Natural killer cell (primary cell): ENCODE measurements around the gene NOS1. TPM values are rescaled to one million over a fixed set of nuclear protein-coding genes. Genes with fewer than 3 reads are reported as not detected.

Experiments used
- ATAC-seq, 3 donors: fragments of 150-1000 bp in 2 of 3; fragments of 200-7000 bp in 1 of 3; cut with Tn5 transposase; 1 replicate in 1 of 3; 2 replicates in 2 of 3; pipeline ENCODE4 v1.10.0; 2021; ENCODE audit warnings: mild to moderate bottlenecking in 2 of 3, moderate library complexity in 2 of 3
- DNase-seq, 2 donors: peaks; one replicate each; pipeline versions ENCODE4 v3.0.0 to v3.0.0-alpha.2; 2013 to 2021; ENCODE audit warnings: mixed read lengths in 1 of 2
- H3K27ac ChIP-seq: one replicate; pipeline ENCODE4 v1.5.1; 2013; ENCODE audit warnings: mild to moderate bottlenecking, low read length
- H3K27me3 ChIP-seq: one replicate; pipeline ENCODE4 v1.6.1; 2013; ENCODE audit warnings: low read length; ENCODE audit not compliant: control insufficient read depth, insufficient read depth
- H3K36me3 ChIP-seq: one replicate; pipeline ENCODE4 v1.6.1; 2013; ENCODE audit warnings: low read length; ENCODE audit not compliant: control insufficient read depth, insufficient read depth
- H3K4me1 ChIP-seq: one replicate; pipeline ENCODE4 v1.6.1; 2013; ENCODE audit warnings: low read length; ENCODE audit not compliant: control insufficient read depth, insufficient read depth
- H3K4me3 ChIP-seq: one replicate; pipeline ENCODE4 v1.5.1; 2013; ENCODE audit warnings: low read length
- H3K9me3 ChIP-seq: one replicate; pipeline ENCODE4 v1.6.1; 2013; ENCODE audit warnings: low read length; ENCODE audit not compliant: control insufficient read depth, insufficient read depth
- H3K27ac Mint-ChIP-seq, 2 donors: one replicate each; pipeline ENCODE4 v1.8.0; 2022; ENCODE audit warnings: mild to moderate bottlenecking in 2 of 2, mixed read lengths in 2 of 2, moderate library complexity in 1 of 2
- H3K27me3 Mint-ChIP-seq, 2 donors: one replicate each; pipeline ENCODE4 v1.8.0; 2022; ENCODE audit warnings: low read depth in 2 of 2, mixed read lengths in 2 of 2
- H3K36me3 Mint-ChIP-seq: one replicate; pipeline ENCODE4 v1.8.0; 2022; ENCODE audit warnings: mixed read lengths
- H3K4me1 Mint-ChIP-seq, 2 donors: one replicate each; pipeline ENCODE4 v1.8.0; 2022; ENCODE audit warnings: mixed read lengths in 2 of 2
- H3K4me3 Mint-ChIP-seq: one replicate; pipeline ENCODE4 v1.8.0; 2022; ENCODE audit warnings: mild to moderate bottlenecking, moderate library complexity, mixed read lengths
- H3K9me3 Mint-ChIP-seq, 2 donors: one replicate each; pipeline ENCODE4 v1.8.0; 2022; ENCODE audit warnings: mixed read lengths in 2 of 2
- WGBS: methylation state at CpG from one replicate; pipeline ENCODE4 v1.1.7; 2013; ENCODE audit warnings: missing lambda C conversion rate; ENCODE audit not compliant: insufficient coverage; 5-methylcytosine and 5-hydroxymethylcytosine counted together
- intact Hi-C: fragments of 100-400 bp; cut with micrococcal nuclease; formaldehyde crosslinking; loops from one replicate; pipeline ENCODE4 v1.14.2; 2022
- total RNA-seq, 4 donors: library from RNA; stranded (reverse); fragments of 120-200 nt in 1 of 4; gene quantifications; one replicate each; pipeline versions ENCODE4 v1.2.3 to v1.2.4, GENCODE V29; 2013 to 2022
- TF ChIP-seq, protein P1 (sequence below): fragments of 200-600 bp; IDR thresholded peaks from one replicate; pipeline ENCODE4 v1.8.0; 2022; ENCODE audit warnings: antibody characterized with exemption

The NOS1 gene
- total RNA-seq, 3 donors from 2014 or later (not counting 1 experiment from before 2014, with no cell fraction given), result not detected

DNA sequence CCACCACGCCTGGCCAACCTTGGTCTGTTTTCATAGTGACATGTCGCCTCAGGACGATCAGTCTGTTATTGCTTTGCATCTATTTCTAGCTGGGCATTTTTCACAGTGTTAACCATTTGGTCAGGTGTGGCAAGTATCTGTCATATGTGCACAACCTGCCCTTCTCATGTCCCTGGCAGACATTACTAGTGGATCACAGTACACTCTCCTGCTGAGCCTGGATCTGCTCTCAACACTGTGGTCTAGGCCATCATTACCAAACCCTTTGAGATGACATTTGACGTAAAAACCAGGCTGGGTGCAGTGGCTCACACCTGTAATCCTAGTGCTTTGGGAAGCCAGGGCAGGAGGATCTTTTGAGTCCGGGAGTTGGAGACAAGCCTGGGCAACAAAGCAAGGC lies 29.4 kb upstream of the NOS1 start:
- Histone ChIP-seq H3K4me3 (no peak overlapping the region), H3K36me3 (no peaks in the 10 kb centered on the region), H3K4me1 (no peaks in the 10 kb centered on the region), H3K27ac (no peak overlapping the region), H3K27me3 (no peaks in the 10 kb centered on the region), H3K9me3 (no peaks in the 10 kb centered on the region)
- H3K9me3 Mint-ChIP-seq, result peaks cover 0 to 2% of the 10 kb centered on the region in 2 donors
- no peaks in the 10 kb centered on the region for H3K4me1 Mint-ChIP-seq
- H3K4me3 Mint-ChIP-seq, result no peak overlapping the region
- no peaks in the 10 kb centered on the region for H3K27me3 Mint-ChIP-seq
- H3K27ac Mint-ChIP-seq, result no peak overlapping the region
- DNase-seq (no peak), ATAC-seq (no peak)
- TF ChIP-seq, protein P1, sequence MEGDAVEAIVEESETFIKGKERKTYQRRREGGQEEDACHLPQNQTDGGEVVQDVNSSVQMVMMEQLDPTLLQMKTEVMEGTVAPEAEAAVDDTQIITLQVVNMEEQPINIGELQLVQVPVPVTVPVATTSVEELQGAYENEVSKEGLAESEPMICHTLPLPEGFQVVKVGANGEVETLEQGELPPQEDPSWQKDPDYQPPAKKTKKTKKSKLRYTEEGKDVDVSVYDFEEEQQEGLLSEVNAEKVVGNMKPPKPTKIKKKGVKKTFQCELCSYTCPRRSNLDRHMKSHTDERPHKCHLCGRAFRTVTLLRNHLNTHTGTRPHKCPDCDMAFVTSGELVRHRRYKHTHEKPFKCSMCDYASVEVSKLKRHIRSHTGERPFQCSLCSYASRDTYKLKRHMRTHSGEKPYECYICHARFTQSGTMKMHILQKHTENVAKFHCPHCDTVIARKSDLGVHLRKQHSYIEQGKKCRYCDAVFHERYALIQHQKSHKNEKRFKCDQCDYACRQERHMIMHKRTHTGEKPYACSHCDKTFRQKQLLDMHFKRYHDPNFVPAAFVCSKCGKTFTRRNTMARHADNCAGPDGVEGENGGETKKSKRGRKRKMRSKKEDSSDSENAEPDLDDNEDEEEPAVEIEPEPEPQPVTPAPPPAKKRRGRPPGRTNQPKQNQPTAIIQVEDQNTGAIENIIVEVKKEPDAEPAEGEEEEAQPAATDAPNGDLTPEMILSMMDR, result no peak
- intact Hi-C loops, result no loop called here
- no peaks in the 10 kb centered on the region for H3K36me3 Mint-ChIP-seq
- WGBS, result 86% methylated on average over 5 of the region's 5 CpGs

DNA sequence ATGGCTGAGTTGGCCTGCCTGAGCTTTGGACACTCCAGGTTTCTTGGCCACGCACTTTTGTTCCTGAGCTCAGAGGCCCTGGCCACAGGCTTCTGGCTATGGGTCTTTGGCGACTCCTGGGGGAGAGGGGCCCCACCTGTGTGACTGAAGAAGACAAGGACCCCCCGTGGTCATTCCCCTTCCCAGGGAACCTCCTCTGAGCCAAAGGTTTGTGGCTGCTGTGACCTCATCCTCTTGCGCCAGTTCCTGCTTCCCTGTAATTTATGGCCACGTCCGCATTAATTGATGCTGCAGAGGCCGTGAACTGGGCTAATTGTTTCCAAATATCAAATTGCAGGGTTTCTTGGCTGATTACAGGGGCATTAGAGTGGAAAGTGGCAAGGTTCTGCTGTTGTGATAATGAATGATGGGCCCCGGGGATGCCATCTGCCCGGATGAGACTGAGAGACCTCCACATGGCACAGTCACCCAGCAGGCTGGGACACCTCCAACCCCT lies 27.6 kb upstream of the NOS1 start:
- DNase-seq, result no peak
- Mint-ChIP-seq H3K4me3 (no peak overlapping the region), H3K4me1 (no peaks in the 10 kb centered on the region), H3K27ac (no peak overlapping the region), H3K9me3 (no peaks in the 10 kb centered on the region), H3K36me3 (no peaks in the 10 kb centered on the region), H3K27me3 (no peaks in the 10 kb centered on the region)
- Histone ChIP-seq H3K4me1 (no peaks in the 10 kb centered on the region), H3K9me3 (no peaks in the 10 kb centered on the region), H3K27me3 (no peaks in the 10 kb centered on the region), H3K36me3 (no peaks in the 10 kb centered on the region), H3K27ac (no peak overlapping the region), H3K4me3 (no peak overlapping the region)
- ATAC-seq, result no peak
- 54% methylated on average over 9 of the region's 9 CpGs for WGBS
- intact Hi-C loops, result no loop called here
- TF ChIP-seq, protein P1, result no peak

DNA sequence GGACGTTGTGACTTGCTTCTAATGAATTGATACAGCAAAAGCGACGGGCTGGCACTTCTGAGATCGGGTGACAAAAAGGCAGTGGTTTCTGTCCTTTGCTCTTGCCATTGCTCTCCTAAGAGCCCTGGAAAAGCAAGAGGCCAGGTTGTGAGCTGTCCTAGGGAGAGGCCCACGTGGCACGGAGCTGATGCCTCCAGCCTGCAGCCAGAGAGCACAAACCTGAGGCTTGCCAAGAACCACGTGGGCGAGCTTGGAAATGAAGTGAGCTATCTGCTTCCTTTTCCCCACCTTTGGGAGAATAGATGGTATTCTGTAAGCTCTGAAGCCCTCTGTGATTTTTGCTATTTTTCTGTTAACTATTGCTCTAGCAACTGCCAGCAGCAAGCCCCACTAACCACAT lies 26.4 kb upstream of the NOS1 start:
- DNase-seq (no peak), ATAC-seq (no peak)
- TF ChIP-seq, protein P1, result no peak
- Histone ChIP-seq H3K36me3 (no peaks in the 10 kb centered on the region), H3K27me3 (no peaks in the 10 kb centered on the region), H3K4me3 (no peak overlapping the region), H3K4me1 (no peaks in the 10 kb centered on the region), H3K27ac (no peak overlapping the region), H3K9me3 (no peaks in the 10 kb centered on the region)
- H3K36me3 Mint-ChIP-seq, result no peaks in the 10 kb centered on the region
- intact Hi-C loops, result no loop called here
- no peaks in the 10 kb centered on the region for H3K4me1 Mint-ChIP-seq
- WGBS, result 77% methylated on average over 8 of the region's 8 CpGs
- no peaks in the 10 kb centered on the region for H3K9me3 Mint-ChIP-seq
- no peak overlapping the region for H3K27ac Mint-ChIP-seq
- H3K4me3 Mint-ChIP-seq, result no peak overlapping the region
- H3K27me3 Mint-ChIP-seq, result peaks cover 0 to 3% of the 10 kb centered on the region in 2 donors

DNA sequence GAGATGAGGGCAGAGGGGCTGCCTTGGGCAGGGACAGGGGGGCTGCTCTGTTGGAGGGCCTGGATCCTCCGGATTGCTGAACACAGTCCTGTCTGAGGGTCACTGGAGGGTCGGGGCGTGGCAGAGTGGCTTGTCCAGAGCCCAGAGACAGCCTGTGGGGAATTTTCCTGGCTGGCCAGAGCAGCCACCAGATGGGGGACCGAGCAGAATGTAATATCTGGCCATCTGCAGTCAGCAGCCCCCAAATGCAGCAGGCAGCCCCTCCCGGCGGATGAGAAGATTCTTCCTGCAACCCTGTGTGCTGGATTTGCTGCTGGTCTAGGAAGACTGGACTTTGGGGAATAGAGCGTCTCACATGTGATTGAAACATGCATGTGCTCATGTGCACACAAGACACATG lies 23.3 kb upstream of the NOS1 start:
- Mint-ChIP-seq H3K27me3 (peaks cover 0 to 6% of the 10 kb centered on the region in 2 donors), H3K36me3 (no peaks in the 10 kb centered on the region), H3K4me3 (no peak overlapping the region), H3K9me3 (no peaks in the 10 kb centered on the region), H3K27ac (no peak overlapping the region), H3K4me1 (no peaks in the 10 kb centered on the region)
- TF ChIP-seq, protein P1, result no peak
- 77% methylated on average over 7 of the region's 7 CpGs for WGBS
- no peaks in the 10 kb centered on the region for H3K9me3 ChIP-seq
- no peaks in the 10 kb centered on the region for H3K4me1 ChIP-seq
- ATAC-seq (no peak), DNase-seq (no peak)
- H3K36me3 ChIP-seq, result no peaks in the 10 kb centered on the region
- H3K4me3 ChIP-seq, result no peak overlapping the region
- no peak overlapping the region for H3K27ac ChIP-seq
- intact Hi-C loops, result no loop called here
- H3K27me3 ChIP-seq, result no peaks in the 10 kb centered on the region
